ENCODE data around the gene FDXR.

DNA sequence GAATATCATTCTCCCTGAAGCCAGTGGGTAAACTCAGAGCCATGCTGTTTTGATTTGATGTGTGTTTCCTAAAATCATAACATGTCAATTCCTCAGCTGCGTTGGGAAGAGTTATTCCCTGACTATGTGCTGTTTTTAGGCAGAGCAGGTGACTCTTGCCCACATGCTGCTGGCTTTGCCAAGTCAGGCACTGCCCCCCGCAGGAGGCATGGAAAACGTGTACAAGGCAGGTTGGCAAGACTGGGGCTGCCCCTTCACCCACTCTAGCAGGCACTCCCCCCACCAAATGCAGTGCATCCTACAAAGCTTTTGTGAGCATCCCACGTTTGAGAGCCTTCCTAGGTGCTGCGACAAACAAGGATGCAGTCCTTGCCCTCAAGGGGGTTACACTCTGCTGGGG, 58.3 kb downstream of the FDXR start:
- TF ChIP-seq, protein P1, sequence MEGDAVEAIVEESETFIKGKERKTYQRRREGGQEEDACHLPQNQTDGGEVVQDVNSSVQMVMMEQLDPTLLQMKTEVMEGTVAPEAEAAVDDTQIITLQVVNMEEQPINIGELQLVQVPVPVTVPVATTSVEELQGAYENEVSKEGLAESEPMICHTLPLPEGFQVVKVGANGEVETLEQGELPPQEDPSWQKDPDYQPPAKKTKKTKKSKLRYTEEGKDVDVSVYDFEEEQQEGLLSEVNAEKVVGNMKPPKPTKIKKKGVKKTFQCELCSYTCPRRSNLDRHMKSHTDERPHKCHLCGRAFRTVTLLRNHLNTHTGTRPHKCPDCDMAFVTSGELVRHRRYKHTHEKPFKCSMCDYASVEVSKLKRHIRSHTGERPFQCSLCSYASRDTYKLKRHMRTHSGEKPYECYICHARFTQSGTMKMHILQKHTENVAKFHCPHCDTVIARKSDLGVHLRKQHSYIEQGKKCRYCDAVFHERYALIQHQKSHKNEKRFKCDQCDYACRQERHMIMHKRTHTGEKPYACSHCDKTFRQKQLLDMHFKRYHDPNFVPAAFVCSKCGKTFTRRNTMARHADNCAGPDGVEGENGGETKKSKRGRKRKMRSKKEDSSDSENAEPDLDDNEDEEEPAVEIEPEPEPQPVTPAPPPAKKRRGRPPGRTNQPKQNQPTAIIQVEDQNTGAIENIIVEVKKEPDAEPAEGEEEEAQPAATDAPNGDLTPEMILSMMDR (IDR thresholded peaks at IDR 0.05; ENCODE audit: control extremely low read depth in 1 of 3, insufficient read depth in 1 of 3, low read depth in 1 of 3, low read length in 3 of 3), result peak in 2 of 3 experiments; percentile 21 to 32; a peak in 2 of 4 replicates
- TF ChIP-seq RFX5 (IDR thresholded peaks at IDR 0.05; ENCODE audit: borderline replicate concordance, low read depth, low read length) (no peak), EZH2 (IDR thresholded peaks at IDR 0.05; ENCODE audit: low read depth, low read length, severe bottlenecking) (no peak)
- TF ChIP-seq, protein P2, sequence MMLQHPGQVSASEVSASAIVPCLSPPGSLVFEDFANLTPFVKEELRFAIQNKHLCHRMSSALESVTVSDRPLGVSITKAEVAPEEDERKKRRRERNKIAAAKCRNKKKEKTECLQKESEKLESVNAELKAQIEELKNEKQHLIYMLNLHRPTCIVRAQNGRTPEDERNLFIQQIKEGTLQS (IDR thresholded peaks at IDR 0.05; ENCODE audit: insufficient read depth, low read depth, low read length), result no peak
- TF ChIP-seq, protein P3, sequence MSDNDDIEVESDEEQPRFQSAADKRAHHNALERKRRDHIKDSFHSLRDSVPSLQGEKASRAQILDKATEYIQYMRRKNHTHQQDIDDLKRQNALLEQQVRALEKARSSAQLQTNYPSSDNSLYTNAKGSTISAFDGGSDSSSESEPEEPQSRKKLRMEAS (IDR thresholded peaks at IDR 0.05), result no peak

Measured in H1 (cell line).